ENCODE data around the gene SMIM9. TPM values are rescaled to one million over a fixed set of nuclear protein-coding genes. Genes with fewer than 3 reads are reported as not detected.
A peak's percentile ranks its signal among the peaks of the same experiment; 100 is the strongest.

SMIM9 gene
- total RNA-seq, 1 experiment from 2014 or later, result not detected

DNA sequence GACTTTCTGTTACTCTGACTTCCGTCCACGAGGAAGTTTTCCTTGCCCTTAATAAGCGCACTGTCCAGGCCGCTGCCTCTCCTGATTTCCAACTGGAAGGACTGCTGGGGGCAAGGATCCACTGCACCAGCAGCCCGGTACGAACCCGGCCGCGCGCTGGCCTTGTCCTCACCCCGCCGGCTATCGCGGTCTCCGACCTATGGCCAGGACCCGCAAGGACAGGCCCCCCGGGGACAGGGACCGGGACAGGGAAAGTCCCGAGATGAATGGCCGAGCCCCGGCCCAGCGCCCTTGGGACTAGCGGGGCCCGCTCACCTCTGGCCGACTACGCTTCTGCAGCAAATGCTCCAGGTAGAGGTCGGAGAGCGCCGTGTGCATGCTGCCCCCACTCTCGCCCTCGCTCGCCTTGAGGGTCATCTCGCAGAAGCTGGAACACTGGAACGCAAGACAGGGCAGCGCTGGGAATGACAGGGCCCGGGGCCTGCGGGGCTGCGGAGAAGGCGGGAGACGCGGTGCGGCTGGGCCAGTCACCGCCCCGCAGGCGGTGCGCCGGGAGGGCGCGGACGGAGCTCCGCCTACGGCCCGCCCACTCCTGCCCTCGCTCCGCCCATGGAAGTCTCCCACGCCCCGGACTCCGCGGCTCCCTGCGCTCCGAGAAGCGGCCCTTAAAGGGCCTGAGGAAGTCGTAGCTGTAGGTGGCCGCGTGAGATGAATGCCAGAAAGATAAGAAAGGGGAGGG lies 29.3 kb downstream of the SMIM9 start, which contains the start of gene MPP1:
Gene MPP1 (minus strand): TSS at position 529 of the 739 bp plus-strand sequence. CDS start 112 bp downstream, at position 417.
- CTCF ChIA-PET, result no interaction called here

DNA sequence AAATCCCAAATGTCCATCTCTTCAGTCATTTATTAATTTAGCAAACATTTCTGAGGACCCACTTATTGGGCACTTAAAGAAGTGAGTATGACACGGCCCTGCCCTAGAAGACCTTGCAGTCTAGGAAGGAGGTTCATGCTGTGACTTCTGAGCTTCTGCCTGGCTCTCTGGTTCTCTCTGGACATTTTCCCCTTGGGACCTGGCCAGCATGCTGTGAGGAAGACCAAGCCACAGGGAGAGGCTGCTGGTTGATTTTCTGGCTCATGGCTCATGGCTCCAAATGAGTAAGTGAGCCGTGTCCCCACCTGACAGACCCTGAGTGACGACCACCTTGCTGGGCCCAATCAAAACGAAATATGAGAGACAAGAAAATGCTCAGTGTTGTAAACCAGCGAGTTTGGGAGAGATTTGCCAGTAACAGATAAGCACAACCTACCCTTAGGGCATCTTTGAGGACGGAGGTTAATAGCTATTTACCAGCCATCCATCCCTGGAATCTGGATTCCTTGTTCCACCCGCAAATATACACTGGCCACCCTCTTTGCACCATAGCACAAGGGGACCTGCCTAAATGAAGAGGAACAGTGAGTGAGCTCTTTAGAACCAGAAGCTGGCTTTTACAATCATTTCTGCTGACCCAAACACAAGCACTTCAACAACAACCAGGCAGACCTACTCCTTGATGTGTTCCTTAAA lies 30.1 kb downstream of the SMIM9 start:
- BruUV-seq (replicated peaks), result no TSS peak
- H3K9me3 ChIP-seq (ENCODE audit: low read depth, low read length, poor library complexity, severe bottlenecking), result no peaks in the 10 kb centered on the region
- POLR2A ChIA-PET (ENCODE audit: low non-redundant PET), result no interaction called here
- no peaks in the 10 kb centered on the region for H3K27me3 ChIP-seq (replicated peaks; ENCODE audit: insufficient read depth, low read depth, low read length, poor library complexity)
- TF ChIP-seq, protein P1, sequence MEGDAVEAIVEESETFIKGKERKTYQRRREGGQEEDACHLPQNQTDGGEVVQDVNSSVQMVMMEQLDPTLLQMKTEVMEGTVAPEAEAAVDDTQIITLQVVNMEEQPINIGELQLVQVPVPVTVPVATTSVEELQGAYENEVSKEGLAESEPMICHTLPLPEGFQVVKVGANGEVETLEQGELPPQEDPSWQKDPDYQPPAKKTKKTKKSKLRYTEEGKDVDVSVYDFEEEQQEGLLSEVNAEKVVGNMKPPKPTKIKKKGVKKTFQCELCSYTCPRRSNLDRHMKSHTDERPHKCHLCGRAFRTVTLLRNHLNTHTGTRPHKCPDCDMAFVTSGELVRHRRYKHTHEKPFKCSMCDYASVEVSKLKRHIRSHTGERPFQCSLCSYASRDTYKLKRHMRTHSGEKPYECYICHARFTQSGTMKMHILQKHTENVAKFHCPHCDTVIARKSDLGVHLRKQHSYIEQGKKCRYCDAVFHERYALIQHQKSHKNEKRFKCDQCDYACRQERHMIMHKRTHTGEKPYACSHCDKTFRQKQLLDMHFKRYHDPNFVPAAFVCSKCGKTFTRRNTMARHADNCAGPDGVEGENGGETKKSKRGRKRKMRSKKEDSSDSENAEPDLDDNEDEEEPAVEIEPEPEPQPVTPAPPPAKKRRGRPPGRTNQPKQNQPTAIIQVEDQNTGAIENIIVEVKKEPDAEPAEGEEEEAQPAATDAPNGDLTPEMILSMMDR (conservative IDR thresholded peaks at IDR 0.05; ENCODE audit: low read depth, low read length), result no peak
- TF ChIP-seq EZH2 (IDR thresholded peaks at IDR 0.05; ENCODE audit: borderline replicate concordance, low read depth, low read length, poor library complexity, severe bottlenecking), result no peak
- peak overlapping the region; percentile 65 for H3K4me3 ChIP-seq (ENCODE audit: low read depth, low read length, poor library complexity, severe bottlenecking)
- CTCF ChIA-PET, result no interaction called here
- DNase-seq (ENCODE audit: low spot score), result no peak
- no peak overlapping the region for H3K27ac ChIP-seq (ENCODE audit: low read depth, low read length, poor library complexity, severe bottlenecking)
- H3K36me3 ChIP-seq (ENCODE audit: insufficient read depth, low read length, poor library complexity, severe bottlenecking), result no peaks in the 10 kb centered on the region
- intact Hi-C loops (cut with micrococcal nuclease; ENCODE audit: unreplicated experiment), result no loop called here
- H3K4me1 ChIP-seq (ENCODE audit: insufficient read depth, low read length, poor library complexity, severe bottlenecking), result peaks cover 6% of the 10 kb centered on the region

More for the DNA sequence above, 29.3 kb downstream of the SMIM9 start, which contains the start of gene MPP1:
- intact Hi-C loops (cut with micrococcal nuclease; ENCODE audit: unreplicated experiment), result no loop called here
- Histone ChIP-seq H3K36me3 (ENCODE audit: insufficient read depth, low read length, poor library complexity, severe bottlenecking) (no peaks in the 10 kb centered on the region), H3K27me3 (replicated peaks; ENCODE audit: insufficient read depth, low read depth, low read length, poor library complexity) (no peaks in the 10 kb centered on the region), H3K9me3 (ENCODE audit: low read depth, low read length, poor library complexity, severe bottlenecking) (no peaks in the 10 kb centered on the region), H3K4me3 (ENCODE audit: low read depth, low read length, poor library complexity, severe bottlenecking) (peak within 1 kb of the TSS; percentile 65), H3K27ac (ENCODE audit: low read depth, low read length, poor library complexity, severe bottlenecking) (no peak within 1 kb of the TSS), H3K4me1 (ENCODE audit: insufficient read depth, low read length, poor library complexity, severe bottlenecking) (no peaks in the 10 kb centered on the region)
- POLR2A ChIA-PET (ENCODE audit: low non-redundant PET), result interaction anchor here (0.6 kb wide), 1 partner anchor 35 kb away, joined by 11 read pairs; no protein-coding TSS in a partner anchor
- TF ChIP-seq EZH2 (IDR thresholded peaks at IDR 0.05; ENCODE audit: borderline replicate concordance, low read depth, low read length, poor library complexity, severe bottlenecking), result no peak
- TF ChIP-seq, protein P1 (conservative IDR thresholded peaks at IDR 0.05; ENCODE audit: low read depth, low read length), result no peak
- BruUV-seq (replicated peaks), result no TSS peak
- peak; percentile 70 for DNase-seq (ENCODE audit: low spot score)

DNA sequence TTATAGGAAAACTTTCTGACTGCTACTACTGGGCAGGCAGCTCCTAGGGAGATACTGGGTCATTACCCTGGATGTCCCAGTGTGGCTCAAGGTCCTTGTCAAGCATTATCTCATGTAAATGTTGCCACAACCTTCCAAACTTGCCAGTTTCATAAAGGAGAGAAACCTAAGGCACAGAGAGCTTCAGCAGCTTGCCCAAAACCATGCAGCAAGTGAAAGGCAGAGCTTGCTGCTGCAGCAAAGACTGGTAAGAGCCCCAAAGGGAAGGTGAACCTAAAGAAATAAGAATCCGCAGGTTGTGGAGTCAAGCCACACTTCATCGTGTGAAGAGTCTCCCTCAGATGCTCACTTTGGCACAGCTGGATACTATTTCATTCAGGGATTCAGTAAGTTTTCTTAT lies 31.5 kb downstream of the SMIM9 start:
- Histone ChIP-seq H3K4me1 (ENCODE audit: insufficient read depth, low read length, poor library complexity, severe bottlenecking) (peaks cover 10% of the 10 kb centered on the region), H3K27ac (ENCODE audit: low read depth, low read length, poor library complexity, severe bottlenecking) (no peak overlapping the region), H3K27me3 (replicated peaks; ENCODE audit: insufficient read depth, low read depth, low read length, poor library complexity) (no peaks in the 10 kb centered on the region), H3K9me3 (ENCODE audit: low read depth, low read length, poor library complexity, severe bottlenecking) (no peaks in the 10 kb centered on the region), H3K4me3 (ENCODE audit: low read depth, low read length, poor library complexity, severe bottlenecking) (no peak overlapping the region), H3K36me3 (ENCODE audit: insufficient read depth, low read length, poor library complexity, severe bottlenecking) (no peaks in the 10 kb centered on the region)
- intact Hi-C loops (cut with micrococcal nuclease; ENCODE audit: unreplicated experiment), result no loop called here
- CTCF ChIA-PET, result no interaction called here
- DNase-seq (ENCODE audit: low spot score), result no peak
- POLR2A ChIA-PET (ENCODE audit: low non-redundant PET), result no interaction called here
- TF ChIP-seq, protein P1 (conservative IDR thresholded peaks at IDR 0.05; ENCODE audit: low read depth, low read length), result no peak
- TF ChIP-seq EZH2 (IDR thresholded peaks at IDR 0.05; ENCODE audit: borderline replicate concordance, low read depth, low read length, poor library complexity, severe bottlenecking), result no peak
- no TSS peak for BruUV-seq (replicated peaks)
